ENCODE results near the gene TRIB2. TPM values are rescaled to one million over a fixed set of nuclear protein-coding genes. Genes with fewer than 3 reads are reported as not detected.

Gene TRIB2
- total RNA-seq, 1 donor from 2014 or later, result 19.3 TPM

- no peak overlapping the region for H3K4me3 Mint-ChIP-seq
- no peak overlapping the region for H3K27ac Mint-ChIP-seq
- H3K9me3 Mint-ChIP-seq, result no peaks in the 10 kb centered on the region
- ChIA-PET POLR2A (interaction anchor here (0.7 kb wide), 1 partner anchor 10 kb away, joined by 4 read pairs; no protein-coding TSS in a partner anchor), CTCF (interaction anchor here (0.7 to 2.3 kb wide), 4 partner anchors 60 to 284 kb away, joined by 3 to 14 read pairs (median 5); no protein-coding TSS in a partner anchor)
- intact Hi-C loops (cut with micrococcal nuclease), result no loop called here
- no peak for ATAC-seq (ENCODE audit: low read depth)
- peaks cover 53% of the 10 kb centered on the region for H3K36me3 Mint-ChIP-seq (ENCODE audit: low read depth)
- peaks cover 93% of the 10 kb centered on the region for H3K4me1 Mint-ChIP-seq
- TF ChIP-seq CTCF (IDR thresholded peaks at IDR 0.05), result no peak
- no peaks in the 10 kb centered on the region for H3K27me3 Mint-ChIP-seq
- no peak for DNase-seq
Measured at GRCh38 chr2:12722447-12723316, 5.9 kb downstream of the TRIB2 start.

GRCh38 chr2:12723736-12724463 is 7.2 kb downstream of the TRIB2 start:
- Mint-ChIP-seq H3K9me3 (no peaks in the 10 kb centered on the region), H3K27ac (peak overlapping the region; percentile 27), H3K36me3 (ENCODE audit: low read depth) (peaks cover 44% of the 10 kb centered on the region), H3K27me3 (no peaks in the 10 kb centered on the region), H3K4me3 (no peak overlapping the region), H3K4me1 (peaks cover 99% of the 10 kb centered on the region)
- DNase-seq (no peak), ATAC-seq (ENCODE audit: low read depth) (no peak)
- no peak for TF ChIP-seq CTCF (IDR thresholded peaks at IDR 0.05)
- ChIA-PET POLR2A (no interaction called here), CTCF (interaction anchor here (0.7 kb wide), 1 partner anchor 207 kb away, joined by 4 read pairs; no protein-coding TSS in a partner anchor)
- intact Hi-C loops (cut with micrococcal nuclease), result no loop called here

GRCh38 chr2:12725233-12726187 is 8.8 kb downstream of the TRIB2 start:
- Mint-ChIP-seq H3K27me3 (no peaks in the 10 kb centered on the region), H3K4me3 (no peak overlapping the region), H3K36me3 (ENCODE audit: low read depth) (peaks cover 55% of the 10 kb centered on the region), H3K9me3 (no peaks in the 10 kb centered on the region), H3K27ac (peak overlapping the region; percentile 88), H3K4me1 (peaks cover 96% of the 10 kb centered on the region)
- DNase-seq, result no peak
- ChIA-PET POLR2A (interaction anchor here (1.3 kb wide), 1 partner anchor 9 kb away, joined by 5 read pairs; the partner anchor contains the start of gene TRIB2), CTCF (interaction anchor here (2.0 kb wide), 1 partner anchor 9 kb away, joined by 12 read pairs; the partner anchor contains the start of gene TRIB2)
- no peak for TF ChIP-seq CTCF (IDR thresholded peaks at IDR 0.05)
- ATAC-seq (ENCODE audit: low read depth), result no peak
- intact Hi-C loops (cut with micrococcal nuclease), result no loop called here

GRCh38 chr2:12726271-12726670 is 9.5 kb downstream of the TRIB2 start:
- Mint-ChIP-seq H3K36me3 (ENCODE audit: low read depth) (peaks cover 62% of the 10 kb centered on the region), H3K27ac (peak overlapping the region; percentile 88), H3K4me3 (no peak overlapping the region), H3K9me3 (no peaks in the 10 kb centered on the region), H3K27me3 (no peaks in the 10 kb centered on the region), H3K4me1 (peaks cover 96% of the 10 kb centered on the region)
- POLR2A ChIA-PET, result interaction anchor here (1.3 kb wide), 1 partner anchor 10 kb away, joined by 5 read pairs; the partner anchor contains the start of gene TRIB2
- ATAC-seq (ENCODE audit: low read depth) (no peak), DNase-seq (no peak)
- CTCF ChIA-PET, result interaction anchor here (0.9 to 2.0 kb wide), 2 partner anchors 10 to 14 kb away, joined by 3 to 12 read pairs; partner anchors contain the start of gene TRIB2
- TF ChIP-seq CTCF (IDR thresholded peaks at IDR 0.05), result no peak
- intact Hi-C loops (cut with micrococcal nuclease), result no loop called here
